Trophoblast cell (in vitro differentiated cells and primary cell): ENCODE measurements around the gene MAP3K7.
A peak's percentile ranks its signal among the peaks of the same experiment; 100 is the strongest.

ENCODE experiments used
- DNase-seq, 2 donors: peaks; one replicate each; pipeline ENCODE4 v3.0.0-alpha.2; 2016
- H2AFZ ChIP-seq: 2 replicates; pipeline ENCODE4 v1.6.1; 2013; ENCODE audit warnings: low read length, moderate library complexity, mild to moderate bottlenecking; ENCODE audit not compliant: insufficient read depth, poor library complexity
- H2AK5ac ChIP-seq: 2 replicates; pipeline ENCODE4 v1.6.1; 2013; ENCODE audit warnings: mild to moderate bottlenecking, low read length
- H2BK120ac ChIP-seq: 2 replicates; pipeline ENCODE4 v1.6.1; 2013; ENCODE audit warnings: low read length, mild to moderate bottlenecking, moderate library complexity; ENCODE audit not compliant: insufficient read depth, poor library complexity
- H2BK12ac ChIP-seq: 2 replicates; pipeline ENCODE4 v1.6.1; 2013; ENCODE audit warnings: mild to moderate bottlenecking, low read length, moderate library complexity
- H2BK5ac ChIP-seq: 2 replicates; pipeline ENCODE4 v1.6.1; 2013; ENCODE audit warnings: low read length, low read depth, moderate library complexity, mild to moderate bottlenecking; ENCODE audit not compliant: poor library complexity
- H3K14ac ChIP-seq: 2 replicates; pipeline ENCODE4 v1.6.1; 2013; ENCODE audit warnings: mild to moderate bottlenecking, low read length
- H3K18ac ChIP-seq: 2 replicates; pipeline ENCODE4 v1.6.1; 2013; ENCODE audit warnings: mild to moderate bottlenecking, low read length
- H3K23ac ChIP-seq: 2 replicates; pipeline ENCODE4 v1.6.1; 2013; ENCODE audit warnings: low read length
- H3K27ac ChIP-seq: 2 replicates; pipeline ENCODE4 v1.5.1; 2013; ENCODE audit warnings: low read depth, mild to moderate bottlenecking, inconsistent platforms, low read length, moderate library complexity
- H3K27me3 ChIP-seq: 2 replicates; pipeline ENCODE4 v1.6.1; 2013; ENCODE audit warnings: inconsistent platforms, mild to moderate bottlenecking, low read length, moderate library complexity; ENCODE audit not compliant: insufficient read depth
- H3K36me3 ChIP-seq, 2 experiments: 1 replicate in 1 of 2; 2 replicates in 1 of 2; pipeline ENCODE4 v1.6.1; 2013; ENCODE audit warnings: low read length in 2 of 2, mild to moderate bottlenecking in 2 of 2, moderate library complexity in 1 of 2; ENCODE audit not compliant: insufficient read depth in 2 of 2, control insufficient read depth in 1 of 2
- H3K4ac ChIP-seq: 2 replicates; pipeline ENCODE4 v1.6.1; 2013; ENCODE audit warnings: low read depth, mild to moderate bottlenecking, low read length, moderate library complexity
- H3K4me1 ChIP-seq, 2 experiments: 1 replicate in 1 of 2; 2 replicates in 1 of 2; pipeline ENCODE4 v1.6.1; 2013; ENCODE audit warnings: low read length in 2 of 2, mild to moderate bottlenecking in 2 of 2, moderate library complexity in 1 of 2; ENCODE audit not compliant: insufficient read depth in 2 of 2, control insufficient read depth in 1 of 2
- H3K4me2 ChIP-seq: 2 replicates; pipeline ENCODE4 v1.6.1; 2013; ENCODE audit warnings: inconsistent platforms, mild to moderate bottlenecking, low read length, moderate library complexity
- H3K4me3 ChIP-seq: 2 replicates; pipeline ENCODE4 v1.5.1; 2013; ENCODE audit warnings: mild to moderate bottlenecking, low read depth, low read length, inconsistent platforms
- H3K79me1 ChIP-seq: one replicate; pipeline ENCODE4 v1.6.1; 2013; ENCODE audit warnings: low read length
- H3K79me2 ChIP-seq: 2 replicates; pipeline ENCODE4 v1.6.1; 2013; ENCODE audit warnings: low read length, mild to moderate bottlenecking; ENCODE audit not compliant: control insufficient read depth, insufficient read depth, poor library complexity
- H3K9ac ChIP-seq: 2 replicates; pipeline ENCODE4 v1.6.1; 2013; ENCODE audit warnings: mild to moderate bottlenecking, low read length
- H3K9me3 ChIP-seq: 2 replicates; pipeline ENCODE4 v1.6.1; 2013; ENCODE audit warnings: low read depth, mild to moderate bottlenecking, control low read depth, inconsistent platforms, low read length; ENCODE audit not compliant: insufficient read depth
- H4K12ac ChIP-seq: 2 replicates; pipeline ENCODE4 v1.6.1; 2013; ENCODE audit warnings: low read depth, mild to moderate bottlenecking, low read length, moderate library complexity
- H4K8ac ChIP-seq: 2 replicates; pipeline ENCODE4 v1.6.1; 2013; ENCODE audit warnings: low read depth, mild to moderate bottlenecking, low read length, moderate library complexity
- H4K91ac ChIP-seq: one replicate; pipeline ENCODE4 v1.6.1; 2013; ENCODE audit warnings: low read depth, mild to moderate bottlenecking, low read length, moderate library complexity
- WGBS: extraction: QIAGEN DNeasy Blood & Tissue Kit; methylation state at CpG from one replicate; pipeline ENCODE4 v1.1.7; 2013; ENCODE audit warnings: missing lambda C conversion rate; ENCODE audit not compliant: insufficient read length, insufficient coverage; ENCODE audit errors: extremely low coverage; 5-methylcytosine and 5-hydroxymethylcytosine counted together

Gene MAP3K7

GRCh38 chr6:90612313-90612680, 25.4 kb upstream of the MAP3K7 start:
- Histone ChIP-seq H3K4me1 (peaks cover 4 to 5% of the 10 kb centered on the region in 2 experiments), H2AFZ (no peak overlapping the region), H4K12ac (no peak overlapping the region), H3K27ac (no peak overlapping the region), H3K14ac (no peak overlapping the region), H3K18ac (no peak overlapping the region), H2BK5ac (no peak overlapping the region), H2BK12ac (no peak overlapping the region), H3K27me3 (peaks cover 18% of the 10 kb centered on the region), H3K36me3 (no peaks in the 10 kb centered on the region), H2AK5ac (no peak overlapping the region), H3K79me1 (no peaks in the 10 kb centered on the region), H2BK120ac (no peak overlapping the region), H3K9ac (no peak overlapping the region), H3K4me2 (no peak overlapping the region), H4K91ac (no peak overlapping the region), H3K4ac (no peak overlapping the region), H3K23ac (no peak overlapping the region), H3K9me3 (no peaks in the 10 kb centered on the region), H3K79me2 (no peaks in the 10 kb centered on the region), H3K4me3 (no peak overlapping the region), H4K8ac (no peak overlapping the region)
- DNase-seq: no peak
- no CpG with 5 or more reads among the region's 6 CpGs for WGBS

GRCh38 chr6:90611543-90612312, 24.9 kb upstream of the MAP3K7 start:
- DNase-seq: no peak
- no peaks in the 10 kb centered on the region for H3K79me1 ChIP-seq
- no peak overlapping the region for H3K27ac ChIP-seq
- no peaks in the 10 kb centered on the region for H3K9me3 ChIP-seq
- peaks cover 18% of the 10 kb centered on the region for H3K27me3 ChIP-seq
- H3K4me2 ChIP-seq: peak overlapping the region; percentile 89
- no peak overlapping the region for H4K8ac ChIP-seq
- peak overlapping the region; percentile 72 for H3K4me3 ChIP-seq
- H2BK120ac ChIP-seq: no peak overlapping the region
- H3K23ac ChIP-seq: peak overlapping the region; percentile 40
- WGBS: no CpG with 5 or more reads among the region's 25 CpGs
- H3K4me1 ChIP-seq: peaks cover 4 to 5% of the 10 kb centered on the region in 2 experiments
- no peak overlapping the region for H4K91ac ChIP-seq
- no peak overlapping the region for H3K18ac ChIP-seq
- H3K36me3 ChIP-seq: no peaks in the 10 kb centered on the region
- H2AFZ ChIP-seq: peak overlapping the region; percentile 91
- H2BK12ac ChIP-seq: no peak overlapping the region
- no peak overlapping the region for H3K14ac ChIP-seq
- no peak overlapping the region for H4K12ac ChIP-seq
- H3K9ac ChIP-seq: no peak overlapping the region
- no peaks in the 10 kb centered on the region for H3K79me2 ChIP-seq
- H2AK5ac ChIP-seq: no peak overlapping the region
- H3K4ac ChIP-seq: no peak overlapping the region
- no peak overlapping the region for H2BK5ac ChIP-seq

GRCh38 chr6:90610751-90611542, 24.1 kb upstream of the MAP3K7 start:
- H3K9ac ChIP-seq: no peak overlapping the region
- H3K4me1 ChIP-seq: peaks cover 4 to 5% of the 10 kb centered on the region in 2 experiments
- no peak overlapping the region for H3K18ac ChIP-seq
- H2BK5ac ChIP-seq: no peak overlapping the region
- H3K27ac ChIP-seq: no peak overlapping the region
- H3K79me2 ChIP-seq: no peaks in the 10 kb centered on the region
- H3K27me3 ChIP-seq: peaks cover 18% of the 10 kb centered on the region
- peak overlapping the region; percentile 91 for H2AFZ ChIP-seq
- H3K79me1 ChIP-seq: no peaks in the 10 kb centered on the region
- peak overlapping the region; percentile 72 for H3K4me3 ChIP-seq
- H3K4ac ChIP-seq: no peak overlapping the region
- DNase-seq: no peak
- H3K23ac ChIP-seq: no peak overlapping the region
- peak overlapping the region; percentile 89 for H3K4me2 ChIP-seq
- no peak overlapping the region for H4K91ac ChIP-seq
- H2AK5ac ChIP-seq: no peak overlapping the region
- peak overlapping the region; percentile 35 for H3K14ac ChIP-seq
- peak overlapping the region; percentile 11 for H4K8ac ChIP-seq
- H2BK120ac ChIP-seq: no peak overlapping the region
- WGBS: no CpG with 5 or more reads among the region's 72 CpGs
- H2BK12ac ChIP-seq: peak overlapping the region; percentile 3
- no peak overlapping the region for H4K12ac ChIP-seq
- no peaks in the 10 kb centered on the region for H3K36me3 ChIP-seq
- no peaks in the 10 kb centered on the region for H3K9me3 ChIP-seq

GRCh38 chr6:90610301-90610750, 23.5 kb upstream of the MAP3K7 start:
- Histone ChIP-seq H3K9ac (no peak overlapping the region), H3K79me1 (no peaks in the 10 kb centered on the region), H2AFZ (no peak overlapping the region), H2AK5ac (no peak overlapping the region), H3K4me1 (peaks cover 4 to 5% of the 10 kb centered on the region in 2 experiments), H4K8ac (no peak overlapping the region), H3K4me2 (peak overlapping the region; percentile 89), H3K14ac (no peak overlapping the region), H4K12ac (no peak overlapping the region), H3K23ac (no peak overlapping the region), H2BK120ac (no peak overlapping the region), H2BK5ac (no peak overlapping the region), H3K9me3 (no peaks in the 10 kb centered on the region), H3K4ac (no peak overlapping the region), H4K91ac (no peak overlapping the region), H3K27ac (no peak overlapping the region), H3K18ac (no peak overlapping the region), H3K79me2 (no peaks in the 10 kb centered on the region), H3K36me3 (no peaks in the 10 kb centered on the region), H2BK12ac (no peak overlapping the region), H3K27me3 (peaks cover 18% of the 10 kb centered on the region), H3K4me3 (no peak overlapping the region)
- DNase-seq: no peak
- no CpG with 5 or more reads among the region's 22 CpGs for WGBS
